ENCODE data around the gene B3GALT6.

DNA sequence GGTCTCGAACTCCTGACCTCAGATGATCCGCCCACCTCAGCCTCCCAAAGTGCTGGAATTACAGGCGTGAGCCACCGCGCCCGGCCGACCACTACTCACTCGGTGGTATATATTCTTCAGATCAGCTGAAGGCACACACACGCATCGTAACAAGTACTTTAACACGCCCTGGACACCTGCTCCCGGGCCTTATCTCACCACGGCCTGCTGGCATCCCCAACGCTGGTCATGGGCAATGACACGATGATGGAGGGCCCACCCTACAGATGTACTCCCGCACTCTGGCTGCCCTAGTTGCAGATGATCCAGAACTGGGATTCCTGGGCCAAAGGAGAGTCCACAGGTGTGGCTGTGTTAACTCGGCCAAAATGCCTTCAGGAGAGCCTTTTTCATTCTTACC lies 30.0 kb downstream of the B3GALT6 start:
- TF ChIP-seq POLR2A (IDR thresholded peaks at IDR 0.05) (no peak), CTCF (IDR thresholded peaks at IDR 0.05) (no peak)
